ENCODE data around the gene SLC35E1. TPM values are rescaled to one million over a fixed set of nuclear protein-coding genes. Genes with fewer than 3 reads are reported as not detected.

SLC35E1 gene
- total RNA-seq, 1 experiment from 2014 or later = 49.1 TPM

DNA sequence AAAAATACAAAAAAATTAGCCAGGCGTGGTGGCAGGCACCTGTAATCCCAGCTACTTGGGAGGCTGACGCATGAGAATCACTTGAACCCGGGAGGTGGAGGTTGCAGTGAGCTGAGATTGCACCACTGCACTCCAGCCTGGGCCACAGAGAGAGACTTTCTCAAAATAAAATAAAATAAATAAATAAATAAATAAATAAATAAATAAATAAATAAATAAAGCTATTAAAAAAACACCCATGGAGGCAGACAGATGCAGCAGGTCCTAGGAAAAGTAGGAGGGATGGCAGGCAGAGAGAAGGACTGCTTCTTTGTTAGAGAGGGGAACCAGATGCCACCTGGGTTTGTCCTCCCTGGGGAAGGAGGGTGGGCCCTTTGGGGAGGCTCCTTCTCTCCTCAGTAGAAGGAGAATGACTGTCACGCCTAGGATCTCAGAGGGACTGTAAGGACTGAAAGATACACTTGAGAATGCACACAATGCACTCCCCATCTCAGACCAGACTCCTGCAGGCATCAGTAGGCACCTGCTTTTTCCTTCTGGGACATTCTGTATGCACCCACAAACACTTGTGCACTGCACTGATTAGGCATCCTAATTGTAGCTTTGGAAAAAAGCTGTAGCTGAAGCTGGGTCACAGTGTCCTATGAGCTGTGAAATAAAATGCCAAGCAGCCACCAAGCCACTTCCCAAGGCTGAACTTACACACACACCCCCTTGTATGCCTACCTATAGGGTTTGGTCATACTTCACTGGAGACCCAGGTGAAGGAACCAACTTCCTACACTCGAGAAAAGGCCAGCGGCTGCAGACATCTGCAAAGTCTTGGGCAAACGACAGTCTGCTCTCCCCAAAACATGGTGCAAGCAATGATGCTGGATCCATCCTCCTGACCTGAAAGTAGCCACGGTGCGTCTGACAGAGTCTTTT, 18.9 kb upstream of the SLC35E1 start:
- Histone ChIP-seq H3K4me1 (ENCODE audit: control insufficient read depth in 1 of 2, insufficient read depth in 2 of 2, low read length in 2 of 2) (peaks cover 6 to 18% of the 10 kb centered on the region in 2 experiments; a peak in 3 of 4 replicates), H3K36me3 (ENCODE audit: control insufficient read depth in 1 of 2, insufficient read depth in 2 of 2, low read length in 2 of 2) (no peaks in the 10 kb centered on the region), H3K9ac (ENCODE audit: low read length) (no peak overlapping the region), H3K4me3 (replicated peaks in 1 of 2; ENCODE audit: low read depth in 1 of 2, low read length in 2 of 2) (no peak overlapping the region), H3K9me3 (ENCODE audit: control insufficient read depth in 1 of 2, insufficient read depth in 1 of 2, low read depth in 1 of 2, low read length in 2 of 2) (no peaks in the 10 kb centered on the region), H3K79me2 (ENCODE audit: insufficient read depth, low read length) (peaks cover 100% of the 10 kb centered on the region), H3K9me2 (ENCODE audit: insufficient read depth) (no peaks in the 10 kb centered on the region), H4K20me1 (ENCODE audit: insufficient read depth) (peaks cover 4% of the 10 kb centered on the region; the same call in 1 of the 2 replicates), H3K27me3 (ENCODE audit: insufficient read depth, low read length) (no peaks in the 10 kb centered on the region), H2AFZ (ENCODE audit: low read depth, low read length, poor library complexity, severe bottlenecking) (no peak overlapping the region), H3K4me2 (ENCODE audit: low read length) (no peak overlapping the region), H3K27ac (ENCODE audit: low read depth, low read length) (no peak overlapping the region)
- intact Hi-C loops (cut with micrococcal nuclease) = no loop called here
- RAD21 ChIA-PET (ENCODE audit: low non-redundant PET in 1 of 2, low total read pairs in 2 of 2, uncharacterized antibody in 2 of 2, unreplicated experiment in 2 of 2) = no interaction called here
- TF ChIP-seq EZH2phosphoT487 (IDR thresholded peaks at IDR 0.05; ENCODE audit: borderline replicate concordance) = no peak
- TF ChIP-seq CBX3 (IDR thresholded peaks at IDR 0.05; ENCODE audit: low read depth) = no peak
- no peak for TF ChIP-seq SRF (IDR thresholded peaks at IDR 0.05; ENCODE audit: low read depth)
- no peak for TF ChIP-seq YY1 (IDR thresholded peaks at IDR 0.05; ENCODE audit: extremely low read depth, insufficient replicate concordance, low read depth, low read length)
- TF ChIP-seq POLR2A (IDR thresholded peaks at IDR 0.05; ENCODE audit: borderline replicate concordance, extremely low read depth, insufficient read depth, insufficient read length) = no peak
- TF ChIP-seq, protein P1, sequence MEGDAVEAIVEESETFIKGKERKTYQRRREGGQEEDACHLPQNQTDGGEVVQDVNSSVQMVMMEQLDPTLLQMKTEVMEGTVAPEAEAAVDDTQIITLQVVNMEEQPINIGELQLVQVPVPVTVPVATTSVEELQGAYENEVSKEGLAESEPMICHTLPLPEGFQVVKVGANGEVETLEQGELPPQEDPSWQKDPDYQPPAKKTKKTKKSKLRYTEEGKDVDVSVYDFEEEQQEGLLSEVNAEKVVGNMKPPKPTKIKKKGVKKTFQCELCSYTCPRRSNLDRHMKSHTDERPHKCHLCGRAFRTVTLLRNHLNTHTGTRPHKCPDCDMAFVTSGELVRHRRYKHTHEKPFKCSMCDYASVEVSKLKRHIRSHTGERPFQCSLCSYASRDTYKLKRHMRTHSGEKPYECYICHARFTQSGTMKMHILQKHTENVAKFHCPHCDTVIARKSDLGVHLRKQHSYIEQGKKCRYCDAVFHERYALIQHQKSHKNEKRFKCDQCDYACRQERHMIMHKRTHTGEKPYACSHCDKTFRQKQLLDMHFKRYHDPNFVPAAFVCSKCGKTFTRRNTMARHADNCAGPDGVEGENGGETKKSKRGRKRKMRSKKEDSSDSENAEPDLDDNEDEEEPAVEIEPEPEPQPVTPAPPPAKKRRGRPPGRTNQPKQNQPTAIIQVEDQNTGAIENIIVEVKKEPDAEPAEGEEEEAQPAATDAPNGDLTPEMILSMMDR (IDR thresholded peaks at IDR 0.05 in 2 of 3, conservative IDR thresholded peaks at IDR 0.05 in 1 of 3; ENCODE audit: borderline replicate concordance in 1 of 3, insufficient read depth in 1 of 3, low read depth in 2 of 3, low read length in 2 of 3) = no peak
- no peak for TF ChIP-seq JUND (IDR thresholded peaks at IDR 0.05)
- no peak for TF ChIP-seq POLR2AphosphoS5 (IDR thresholded peaks at IDR 0.05; ENCODE audit: low read depth, low read length)
- TF ChIP-seq EGR1 (IDR thresholded peaks at IDR 0.05; ENCODE audit: low read depth) = no peak
- TF ChIP-seq ZNF274 (IDR thresholded peaks at IDR 0.05; ENCODE audit: low read depth, low read length) = no peak
- TF ChIP-seq FOSL1 (IDR thresholded peaks at IDR 0.05; ENCODE audit: low read depth) = no peak
- no peak for ATAC-seq
- no TSS peak for BruUV-seq (replicated peaks)
- DNase-seq (ENCODE audit: low read depth, low spot score) = no peak
- POLR2A ChIA-PET = no interaction called here
- CTCF ChIA-PET = no interaction called here
